Endodermal cell (in vitro differentiated cells): Measurements from ENCODE around the gene MAST1. TPM values are rescaled to one million over a fixed set of nuclear protein-coding genes. Genes with fewer than 3 reads are reported as not detected.
"Not testable (repeated sequence)": the region's sequence is repeated elsewhere in the genome, so short reads cannot be mapped to it uniquely, and the experiment has no call there.

ENCODE experiments used
- DNase-seq: peaks from one replicate; pipeline ENCODE4 v3.0.0-alpha.2; 2017
- H3K27ac ChIP-seq: 2 replicates; pipeline ENCODE4 v1.5.1; 2013; ENCODE audit warnings: mild to moderate bottlenecking, low read depth, low read length, moderate library complexity
- H3K27me3 ChIP-seq: 2 replicates; pipeline ENCODE4 v1.6.1; 2013; ENCODE audit warnings: mild to moderate bottlenecking, low read length, moderate library complexity; ENCODE audit not compliant: insufficient read depth, control insufficient read depth, poor library complexity, severe bottlenecking
- H3K36me3 ChIP-seq: 2 replicates; pipeline ENCODE4 v1.7.0; 2013; ENCODE audit warnings: mild to moderate bottlenecking, low read length, moderate library complexity; ENCODE audit not compliant: control insufficient read depth, insufficient read depth
- H3K4me1 ChIP-seq: one replicate; pipeline ENCODE4 v1.7.0; 2013; ENCODE audit warnings: low read length; ENCODE audit not compliant: control insufficient read depth, insufficient read depth
- H3K4me3 ChIP-seq: 2 replicates; pipeline ENCODE4 v1.5.1; 2013; ENCODE audit warnings: mild to moderate bottlenecking, low read length, moderate library complexity
- H3K9ac ChIP-seq: 2 replicates; pipeline ENCODE4 v1.6.1; 2013; ENCODE audit warnings: mild to moderate bottlenecking, low read length, moderate library complexity; ENCODE audit not compliant: poor library complexity, severe bottlenecking; ENCODE audit errors: extremely low read depth
- H3K9me3 ChIP-seq: 2 replicates; pipeline ENCODE4 v1.6.1; 2013; ENCODE audit warnings: mild to moderate bottlenecking, low read length, moderate library complexity; ENCODE audit not compliant: control insufficient read depth
- H3K27ac Mint-ChIP-seq: 2 replicates; pipeline ENCODE4 v1.8.0; 2020; ENCODE audit warnings: mixed read lengths
- H3K27me3 Mint-ChIP-seq: 2 replicates; pipeline ENCODE4 v1.8.0; 2021; ENCODE audit warnings: mild to moderate bottlenecking, mixed read lengths; ENCODE audit not compliant: insufficient read depth
- H3K36me3 Mint-ChIP-seq: 2 replicates; pipeline ENCODE4 v1.8.0; 2020; ENCODE audit warnings: low read depth, mixed read lengths
- H3K4me1 Mint-ChIP-seq: 2 replicates; pipeline ENCODE4 v1.8.0; 2020; ENCODE audit warnings: mixed read lengths
- H3K4me3 Mint-ChIP-seq: 2 replicates; pipeline ENCODE4 v1.8.0; 2020; ENCODE audit warnings: mild to moderate bottlenecking, moderate library complexity, mixed read lengths
- H3K9me3 Mint-ChIP-seq: 2 replicates; pipeline ENCODE4 v1.8.0; 2020; ENCODE audit warnings: mild to moderate bottlenecking, mixed read lengths
- WGBS, 2 experiments: methylation state at CpG; one replicate each; pipeline versions ENCODE4 v1.1.5 to v1.1.7; 2013; ENCODE audit warnings: missing lambda C conversion rate in 2 of 2, mixed read lengths in 1 of 2; ENCODE audit not compliant: insufficient coverage in 1 of 2, insufficient read length in 1 of 2; 5-methylcytosine and 5-hydroxymethylcytosine counted together
- total RNA-seq, 2 donors: library from RNA; stranded (reverse); fragmentation: NEBNext Ultra II Directional in 1 of 2; extraction: Animal tissue kit (Norgen Biotek cat#: 25700) in 1 of 2; gene quantifications; 2 replicates in 1 of 2; 3 replicates in 1 of 2; pipeline ENCODE4 v1.2.1, GENCODE V29; 2021
- TF ChIP-seq, protein P1 (sequence below): fragments of 200-600 bp; sonication (generic); conservative IDR thresholded peaks from 2 replicates; pipeline ENCODE4 v1.5.0; 2021; ENCODE audit warnings: antibody characterized with exemption, mild to moderate bottlenecking

MAST1 gene
- total RNA-seq, 2 donors from 2014 or later = 6.9 to 18.5 TPM

DNA sequence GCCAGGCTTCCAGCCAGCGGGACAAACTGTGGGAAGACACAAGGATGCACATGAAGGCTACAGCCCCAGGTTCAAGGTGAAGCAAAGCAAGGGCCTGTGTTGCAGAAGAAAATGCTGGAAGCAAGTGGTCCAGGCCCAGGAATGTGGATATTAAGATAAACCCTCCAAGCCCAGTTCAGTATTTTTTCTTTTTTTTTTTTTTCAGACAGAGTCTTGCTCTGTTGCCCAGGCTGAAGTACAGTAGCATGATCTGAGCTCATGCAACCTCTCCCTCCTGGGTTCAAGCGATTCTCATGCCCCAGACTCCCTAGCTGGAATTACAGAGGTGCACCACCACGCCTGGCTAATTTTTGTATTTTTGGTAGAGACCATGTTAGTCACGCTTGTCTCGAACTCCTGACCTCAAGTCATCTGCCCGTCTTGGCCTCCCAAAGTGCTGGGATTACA, 41.2 kb upstream of the MAST1 start:
- DNase-seq = no peak
- H3K27ac ChIP-seq = no peak overlapping the region
- no peaks in the 10 kb centered on the region for H3K9me3 Mint-ChIP-seq
- no peak overlapping the region for H3K4me3 Mint-ChIP-seq
- no peaks in the 10 kb centered on the region for H3K27me3 ChIP-seq
- H3K36me3 ChIP-seq = peaks cover 22% of the 10 kb centered on the region
- no peaks in the 10 kb centered on the region for H3K9me3 ChIP-seq
- H3K4me3 ChIP-seq = no peak overlapping the region
- peaks cover 21% of the 10 kb centered on the region for H3K4me1 Mint-ChIP-seq
- no peak overlapping the region for H3K9ac ChIP-seq
- WGBS, 2 experiments = 93 to 97% methylated on average over 6 of the region's 6 CpGs
- peaks cover 5% of the 10 kb centered on the region for H3K4me1 ChIP-seq
- TF ChIP-seq, protein P1, sequence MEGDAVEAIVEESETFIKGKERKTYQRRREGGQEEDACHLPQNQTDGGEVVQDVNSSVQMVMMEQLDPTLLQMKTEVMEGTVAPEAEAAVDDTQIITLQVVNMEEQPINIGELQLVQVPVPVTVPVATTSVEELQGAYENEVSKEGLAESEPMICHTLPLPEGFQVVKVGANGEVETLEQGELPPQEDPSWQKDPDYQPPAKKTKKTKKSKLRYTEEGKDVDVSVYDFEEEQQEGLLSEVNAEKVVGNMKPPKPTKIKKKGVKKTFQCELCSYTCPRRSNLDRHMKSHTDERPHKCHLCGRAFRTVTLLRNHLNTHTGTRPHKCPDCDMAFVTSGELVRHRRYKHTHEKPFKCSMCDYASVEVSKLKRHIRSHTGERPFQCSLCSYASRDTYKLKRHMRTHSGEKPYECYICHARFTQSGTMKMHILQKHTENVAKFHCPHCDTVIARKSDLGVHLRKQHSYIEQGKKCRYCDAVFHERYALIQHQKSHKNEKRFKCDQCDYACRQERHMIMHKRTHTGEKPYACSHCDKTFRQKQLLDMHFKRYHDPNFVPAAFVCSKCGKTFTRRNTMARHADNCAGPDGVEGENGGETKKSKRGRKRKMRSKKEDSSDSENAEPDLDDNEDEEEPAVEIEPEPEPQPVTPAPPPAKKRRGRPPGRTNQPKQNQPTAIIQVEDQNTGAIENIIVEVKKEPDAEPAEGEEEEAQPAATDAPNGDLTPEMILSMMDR = no peak
- H3K27me3 Mint-ChIP-seq = peaks cover under 1% of the 10 kb centered on the region
- peak overlapping the region; percentile 45 for H3K27ac Mint-ChIP-seq
- H3K36me3 Mint-ChIP-seq = peaks cover 15% of the 10 kb centered on the region

DNA sequence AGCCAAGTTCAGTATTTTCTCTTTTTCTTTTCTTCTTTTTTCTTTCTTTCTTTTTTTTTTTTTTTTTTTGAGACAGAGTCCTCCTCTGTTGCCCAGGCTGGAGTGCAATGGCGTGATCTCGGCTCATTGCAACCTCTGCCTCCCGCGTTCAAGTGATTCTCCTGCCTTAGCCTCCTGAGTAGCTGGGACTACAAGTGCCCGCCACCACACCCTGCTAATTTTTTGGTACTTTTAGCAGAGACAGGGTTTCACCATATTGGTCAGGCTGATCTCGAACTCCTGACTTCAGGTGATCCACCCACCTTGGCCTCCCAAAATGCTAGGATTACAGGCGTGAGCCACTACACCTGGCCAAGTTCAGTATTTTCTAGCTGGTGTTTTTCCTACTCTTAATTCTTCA, 40.7 kb upstream of the MAST1 start:
- not testable (repeated sequence) for H3K4me3 ChIP-seq, H3K27me3 Mint-ChIP-seq, H3K9me3 Mint-ChIP-seq, H3K9me3 ChIP-seq, H3K9ac ChIP-seq, H3K27me3 ChIP-seq, H3K27ac ChIP-seq, DNase-seq, H3K4me3 Mint-ChIP-seq, H3K4me1 ChIP-seq, H3K27ac Mint-ChIP-seq
- H3K36me3 Mint-ChIP-seq = peaks cover 15% of the 10 kb centered on the region
- WGBS, 2 experiments = 96 to 98% methylated on average over 7 of the region's 7 CpGs
- H3K4me1 Mint-ChIP-seq = peaks cover 25% of the 10 kb centered on the region
- H3K36me3 ChIP-seq = peaks cover 22% of the 10 kb centered on the region

DNA sequence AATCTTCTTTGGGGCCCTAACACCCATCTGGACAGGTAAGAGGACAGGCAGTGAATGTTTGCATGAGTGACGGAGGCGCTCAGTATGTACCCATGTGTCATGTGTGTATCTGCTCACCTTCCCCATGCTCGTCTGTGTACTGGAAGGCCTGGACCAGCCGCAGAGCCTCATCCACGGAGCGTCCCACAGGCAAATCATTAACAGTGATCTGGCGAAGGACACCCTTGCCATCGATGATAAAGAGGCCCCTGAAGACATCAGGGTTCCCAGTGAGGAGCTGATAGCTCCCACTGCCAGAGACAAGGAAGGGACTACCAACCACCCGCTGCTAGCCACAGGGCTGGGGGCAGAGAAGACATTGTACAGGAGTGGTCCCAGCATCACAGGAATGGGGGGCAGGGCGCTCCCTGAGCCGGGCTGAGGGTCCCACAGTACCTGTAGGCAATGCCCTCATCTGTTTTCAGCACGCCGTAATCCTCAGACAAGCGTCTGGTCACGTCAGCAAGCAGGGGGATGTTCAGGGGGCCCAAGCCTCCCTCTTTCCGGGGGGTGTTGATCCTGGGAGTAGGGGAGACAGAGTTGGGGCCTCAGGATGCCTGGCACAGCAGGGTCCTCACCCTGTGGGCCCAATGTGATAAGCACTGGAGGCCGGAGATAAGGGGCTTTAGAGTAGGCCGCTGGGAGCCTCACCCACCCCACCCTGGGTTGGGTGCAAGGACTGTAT, 38.4 kb upstream of the MAST1 start:
- Mint-ChIP-seq H3K27ac (no peak overlapping the region), H3K4me3 (peak overlapping the region; percentile 89), H3K4me1 (peaks cover 19% of the 10 kb centered on the region), H3K9me3 (no peaks in the 10 kb centered on the region), H3K27me3 (peaks cover 6% of the 10 kb centered on the region), H3K36me3 (peaks cover 15% of the 10 kb centered on the region)
- Histone ChIP-seq H3K9ac (no peak overlapping the region), H3K27me3 (no peaks in the 10 kb centered on the region), H3K4me3 (peak overlapping the region; percentile 91), H3K27ac (no peak overlapping the region), H3K9me3 (no peaks in the 10 kb centered on the region), H3K36me3 (peaks cover 22% of the 10 kb centered on the region), H3K4me1 (peaks cover 8% of the 10 kb centered on the region)
- no peak for DNase-seq
- TF ChIP-seq, protein P1 = no peak
- 93 to 94% methylated on average over 17 to 18 of the region's 18 CpGs for WGBS, 2 experiments
